K562 (cell line): ENCODE data around the gene IGF1R. TPM values are rescaled to one million over a fixed set of nuclear protein-coding genes. Genes with fewer than 3 reads are reported as not detected.

Experiments used
- CBX8 ChIP-seq: fragments of 200-600 bp; sonication (generic); IDR thresholded peaks from 2 replicates; pipeline ENCODE4 v1.6.1; 2012; ENCODE audit warnings: borderline replicate concordance, mixed run types, low read depth, mild to moderate bottlenecking, moderate library complexity, mixed read lengths, low read length, control low read depth, inconsistent platforms; ENCODE audit not compliant: poor library complexity, severe bottlenecking; ENCODE audit errors: extremely low read depth
- E4F1 ChIP-seq: fragments of 250-450 bp; sonication (Bioruptor Pico); IDR thresholded peaks from 2 replicates; pipeline ENCODE4 v1.5.0; 2021; ENCODE audit warnings: mild to moderate bottlenecking, borderline replicate concordance
- ELF1 ChIP-seq: fragments of 200-800 bp; sonication (Bioruptor generic); IDR thresholded peaks from 2 replicates; pipeline ENCODE4 v1.6.1; 2016; ENCODE audit warnings: missing genetic modification characterization, missing compliant biosample characterization
- FOXA3 ChIP-seq, 2 experiments: fragments of 450-650 bp in 1 of 2; sonication (generic) in 1 of 2; formaldehyde crosslinking; IDR thresholded peaks in 1 of 2; conservative IDR thresholded peaks in 1 of 2; 2 replicates each; pipeline versions ENCODE4 v1.4.0 to v1.8.0; 2020 to 2022; ENCODE audit warnings: mild to moderate bottlenecking in 2 of 2, missing genetic modification reagents in 1 of 2
- FOXK2 ChIP-seq, 2 experiments: fragments of 450-650 bp; IDR thresholded peaks in 1 of 2; conservative IDR thresholded peaks in 1 of 2; 2 replicates each; pipeline ENCODE4 v1.6.1; 2016; ENCODE audit warnings: low read depth in 2 of 2, mild to moderate bottlenecking in 1 of 2
- HSF4 ChIP-seq: fragments of 250-450 bp; sonication (Bioruptor Pico); IDR thresholded peaks from 2 replicates; pipeline ENCODE4 v2.1.2; 2022; ENCODE audit warnings: mild to moderate bottlenecking, moderate library complexity, borderline replicate concordance
- MAX ChIP-seq: sonication (generic); formaldehyde crosslinking; IDR thresholded peaks from 2 replicates; pipeline ENCODE4 v1.9.0; 2022; ENCODE audit warnings: mild to moderate bottlenecking, missing genetic modification reagents
- MEF2D ChIP-seq: conservative IDR thresholded peaks from 2 replicates; pipeline ENCODE4 v1.6.1; 2016; ENCODE audit warnings: low read depth, missing genetic modification characterization, missing compliant biosample characterization
- MYNN ChIP-seq, 2 experiments: sonication (generic); formaldehyde crosslinking in 1 of 2; IDR thresholded peaks; 2 replicates each; pipeline versions ENCODE4 v1.5.0 to v1.6.1; 2016 to 2020; ENCODE audit warnings: antibody characterized with exemption in 1 of 2, missing genetic modification reagents in 1 of 2
- NFE2L1 ChIP-seq: fragments of 450-650 bp; IDR thresholded peaks from 2 replicates; pipeline ENCODE4 v1.6.1; 2016; ENCODE audit warnings: missing genetic modification characterization, low read depth, mild to moderate bottlenecking, missing compliant biosample characterization, moderate library complexity, borderline replicate concordance
- NFIX ChIP-seq: fragments of 250-450 bp; sonication (Bioruptor Pico); IDR thresholded peaks from 2 replicates; pipeline ENCODE4 v1.4.0; 2020; ENCODE audit warnings: low read depth, mild to moderate bottlenecking, moderate library complexity
- NR1H2 ChIP-seq: sonication (generic); formaldehyde crosslinking; IDR thresholded peaks from 2 replicates; pipeline ENCODE4 v1.4.0; 2020; ENCODE audit warnings: mild to moderate bottlenecking, missing genetic modification reagents
- POLR2AphosphoS5 ChIP-seq: IDR thresholded peaks from 2 replicates; pipeline ENCODE4 v1.6.1; 2011; ENCODE audit warnings: mild to moderate bottlenecking, low read depth, low read length, moderate library complexity; ENCODE audit not compliant: control insufficient read depth, insufficient read depth
- SMARCC2 ChIP-seq: fragments of 450-650 bp; IDR thresholded peaks from 2 replicates; pipeline ENCODE4 v1.6.1; 2017; ENCODE audit warnings: antibody characterized with exemption, moderate library complexity, mild to moderate bottlenecking, low read depth
- SNAPC5 ChIP-seq: fragments of 250-450 bp; sonication (Bioruptor Pico); IDR thresholded peaks from 2 replicates; pipeline ENCODE4 v1.8.0; 2021; ENCODE audit warnings: moderate library complexity, mild to moderate bottlenecking, inconsistent platforms
- STAT6 ChIP-seq: sonication (generic); formaldehyde crosslinking; IDR thresholded peaks from 2 replicates; pipeline ENCODE4 v1.8.1; 2023; ENCODE audit warnings: mild to moderate bottlenecking, missing genetic modification reagents
- ZNF143 ChIP-seq: sonication (generic); formaldehyde crosslinking; IDR thresholded peaks from 2 replicates; pipeline ENCODE4 v1.9.0; 2022; ENCODE audit warnings: mild to moderate bottlenecking, missing genetic modification reagents
- ZNF347 ChIP-seq: fragments of 450-650 bp; formaldehyde crosslinking; IDR thresholded peaks from 2 replicates; pipeline ENCODE4 v1.4.0; 2020; ENCODE audit warnings: low read depth, mild to moderate bottlenecking, moderate library complexity
- ZNF507 ChIP-seq: conservative IDR thresholded peaks from 2 replicates; pipeline ENCODE4 v1.6.1; 2017; ENCODE audit warnings: missing genetic modification characterization, missing compliant biosample characterization
- ZNF586 ChIP-seq: fragments of 450-650 bp; formaldehyde crosslinking; conservative IDR thresholded peaks from 2 replicates; pipeline ENCODE4 v1.4.0; 2020; ENCODE audit warnings: mild to moderate bottlenecking, moderate library complexity
- ZNF644 ChIP-seq: fragments of 200-800 bp; sonication (Bioruptor generic); IDR thresholded peaks from 2 replicates; pipeline ENCODE4 v1.6.1; 2016; ENCODE audit warnings: low read depth, missing genetic modification characterization, missing compliant biosample characterization
- polyA plus RNA-seq, 8 experiments: library from polyadenylated mRNA; depleted of rRNA in 4 of 8; stranded (reverse) in 5 of 8; unstranded in 3 of 8; fragments of >200 nt; fragmentation: Nextera tagmentation in 2 of 8; fragmentation: Illumina TruSeq in 1 of 8; extraction: Ambion mirVana in 2 of 8; extraction: Trizol in 1 of 8; gene quantifications; 2 replicates each; pipeline versions ENCODE4 v1.2.1 to v1.2.3, GENCODE V29; 2011 to 2014; ENCODE audit warnings: inconsistent platforms in 1 of 8, missing spikeins in 1 of 8
- total RNA-seq, 7 experiments: library from RNA; depleted of rRNA in 6 of 7; stranded (reverse); fragments of >200 nt in 6 of 7; fragmentation: Illumina TruSeq in 2 of 7; extraction: Trizol in 2 of 7; gene quantifications; 2 replicates each; pipeline versions ENCODE4 v1.2.1 to v1.2.3, GENCODE V29; 2011 to 2021; ENCODE audit warnings: low replicate concordance in 1 of 7

IGF1R gene
- total and polyA plus RNA-seq, 9 of the 15 experiments (the other 6 are each of a cell fraction or from before 2014, with no cell fraction given), result 0.35 to 8.0 (median 1.6) TPM

- TF ChIP-seq E4F1 (no peak), ELF1 (tag) (no peak), ZNF586 (no peak), FOXK2 (conservative IDR thresholded peaks at IDR 0.05 in 1 of 2, IDR thresholded peaks at IDR 0.05 in 1 of 2; ENCODE audit: low read depth in 2 of 2) (no peak), STAT6 (no peak), ZNF644 (peak; percentile 71; the same call in 1 of the 2 replicates), SMARCC2 (peak; percentile 44; the same call in 1 of the 2 replicates), NFIX (CRISPR knock-in tag) (no peak), FOXA3 (CRISPR knock-in tag; conservative IDR thresholded peaks at IDR 0.05 in 1 of 2, IDR thresholded peaks at IDR 0.05 in 1 of 2) (peak; percentile 47 to 76; a peak in 3 of 4 replicates), HSF4 (CRISPR knock-in tag) (no peak), NR1H2 (CRISPR knock-in tag) (no peak), POLR2AphosphoS5 (no peak), CBX8 (no peak), ZNF143 (no peak), ZNF507 (tag) (no peak), MYNN (IDR thresholded peaks at IDR 0.05) (no peak), MYNN (CRISPR knock-in tag; IDR thresholded peaks at IDR 0.05) (no peak), MEF2D (tag) (no peak), NFE2L1 (no peak), MAX (CRISPR knock-in tag) (no peak), ZNF347 (CRISPR knock-in tag) (no peak), SNAPC5 (CRISPR knock-in tag) (no peak)
Observed at GRCh38 chr15:98896802-98897732, 248.7 kb downstream of the IGF1R start (continued).
